GM20431 (cell line): ENCODE results near the gene ATP5MC2.
"Not testable (repeated sequence)": the region's sequence is repeated elsewhere in the genome, so short reads cannot be mapped to it uniquely, and the experiment has no call there.

Source experiments
- in situ Hi-C: fragments of 300-500 bp; cut with MseI, MboI; formaldehyde crosslinking; loops from one replicate; pipeline ENCODE4 v1.15.0; 2020; ENCODE audit warnings: low sequenced_read_pairs; ENCODE audit not compliant: unreplicated experiment

Gene ATP5MC2

GRCh38 chr12:53695152-53696145, 19.6 kb upstream of the ATP5MC2 start:
- in situ Hi-C loops, result no loop called here

- in situ Hi-C loops, result no loop called here
Measured at GRCh38 chr12:53694756-53695151, 18.9 kb upstream of the ATP5MC2 start.

GRCh38 chr12:53688134-53688533, 12.3 kb upstream of the ATP5MC2 start:
- in situ Hi-C loops, result no loop called here

GRCh38 chr12:53686436-53686835, 10.6 kb upstream of the ATP5MC2 start:
- in situ Hi-C loops, result no loop called here

- in situ Hi-C loops, result no loop called here
Measured at GRCh38 chr12:53684654-53685220, 8.9 kb upstream of the ATP5MC2 start.

- in situ Hi-C loops, result no loop called here
Measured at GRCh38 chr12:53683983-53684382, 8.1 kb upstream of the ATP5MC2 start.

- in situ Hi-C loops, result no loop called here
Measured at GRCh38 chr12:53683494-53683893, 7.6 kb upstream of the ATP5MC2 start.

GRCh38 chr12:53680061-53680460, 4.2 kb upstream of the ATP5MC2 start:
- in situ Hi-C loops, result not testable (repeated sequence)

- in situ Hi-C loops, result loop anchor here (10.0 kb wide), 1 partner anchor 133 kb away; no protein-coding TSS in a partner anchor
Measured at GRCh38 chr12:53677800-53678148, 1.9 kb upstream of the ATP5MC2 start.

- in situ Hi-C loops, result loop anchor here (10.0 kb wide), 1 partner anchor 132 kb away; no protein-coding TSS in a partner anchor
Measured at GRCh38 chr12:53677016-53677799, 1.3 kb upstream of the ATP5MC2 start.

GRCh38 chr12:53676656-53677015, 753 bp upstream of the ATP5MC2 start:
- in situ Hi-C loops, result loop anchor here (10.0 kb wide), 1 partner anchor 132 kb away; no protein-coding TSS in a partner anchor

GRCh38 chr12:53674977-53675700, 744 bp downstream of the ATP5MC2 start:
- in situ Hi-C loops, result loop anchor here (10.0 kb wide), 1 partner anchor 130 kb away; no protein-coding TSS in a partner anchor

GRCh38 chr12:53670971-53671370, 4.9 kb downstream of the ATP5MC2 start:
- in situ Hi-C loops, result loop anchor here (10.0 kb wide), 1 partner anchor 126 kb away; no protein-coding TSS in a partner anchor

- in situ Hi-C loops, result loop anchor here (10.0 kb wide), 1 partner anchor 126 kb away; no protein-coding TSS in a partner anchor
Measured at GRCh38 chr12:53670308-53670707, 5.6 kb downstream of the ATP5MC2 start.

GRCh38 chr12:53667080-53667479, 8.8 kb downstream of the ATP5MC2 start:
- in situ Hi-C loops, result no loop called here

- in situ Hi-C loops, result no loop called here
Measured at GRCh38 chr12:53664936-53665335, 10.9 kb downstream of the ATP5MC2 start.

GRCh38 chr12:53664191-53664590, 11.7 kb downstream of the ATP5MC2 start:
- in situ Hi-C loops, result no loop called here

- in situ Hi-C loops, result no loop called here
Measured at GRCh38 chr12:53660041-53660440, 15.8 kb downstream of the ATP5MC2 start.

GRCh38 chr12:53659571-53659981, 16.3 kb downstream of the ATP5MC2 start:
- in situ Hi-C loops, result no loop called here
